GM23338 (cell line): ENCODE results near the gene SLC9C1. TPM values are rescaled to one million over a fixed set of nuclear protein-coding genes. Genes with fewer than 3 reads are reported as not detected.

ENCODE experiments used
- ATAC-seq: fragments of 200-7000 bp; cut with Tn5 transposase; 3 replicates; pipeline ENCODE4 v1.9.1; 2020
- DNase-seq: peaks from one replicate; pipeline ENCODE4 v3.0.0-alpha.2; 2015; ENCODE audit warnings: low spot score
- H2AFZ ChIP-seq: fragments of 200-600 bp; sonication (generic); 2 replicates; pipeline ENCODE4 v1.8.0; 2016; ENCODE audit warnings: antibody characterized with exemption, mild to moderate bottlenecking, moderate library complexity
- H3F3A ChIP-seq: fragments of 200-600 bp; sonication (generic); replicated peaks from 2 replicates; pipeline ENCODE4 v1.8.0; 2017; ENCODE audit warnings: antibody characterized with exemption, mixed run types, low read depth
- H3K27ac ChIP-seq: fragments of 200-600 bp; sonication (generic); 2 replicates; pipeline ENCODE4 v1.6.1; 2016; ENCODE audit warnings: low read depth
- H3K27me3 ChIP-seq: fragments of 200-600 bp; sonication (generic); 2 replicates; pipeline ENCODE4 v1.8.0; 2016; ENCODE audit warnings: mild to moderate bottlenecking, mixed run types, moderate library complexity; ENCODE audit not compliant: insufficient read depth
- H3K36me3 ChIP-seq: fragments of 200-600 bp; sonication (generic); 2 replicates; pipeline ENCODE4 v1.8.0; 2016; ENCODE audit warnings: mild to moderate bottlenecking; ENCODE audit not compliant: insufficient read depth
- H3K4me1 ChIP-seq: fragments of 200-600 bp; sonication (generic); 2 replicates; pipeline ENCODE4 v1.8.0; 2016; ENCODE audit warnings: mild to moderate bottlenecking, moderate library complexity; ENCODE audit not compliant: insufficient read depth
- H3K4me2 ChIP-seq: fragments of 200-600 bp; sonication (generic); 2 replicates; pipeline ENCODE4 v1.7.1; 2017; ENCODE audit warnings: mixed run types
- H3K4me3 ChIP-seq: fragments of 200-600 bp; sonication (generic); 2 replicates; pipeline ENCODE4 v1.6.1; 2016; ENCODE audit warnings: mixed run types
- H3K79me2 ChIP-seq: fragments of 200-600 bp; sonication (generic); replicated peaks from 2 replicates; pipeline ENCODE4 v1.8.0; 2017; ENCODE audit warnings: mild to moderate bottlenecking; ENCODE audit not compliant: insufficient read depth
- H3K9me2 ChIP-seq: fragments of 200-600 bp; sonication (generic); 2 replicates; pipeline ENCODE4 v1.8.0; 2017; ENCODE audit not compliant: insufficient read depth
- H4K20me1 ChIP-seq: fragments of 200-600 bp; sonication (generic); replicated peaks from 2 replicates; pipeline ENCODE4 v1.8.0; 2017; ENCODE audit warnings: mild to moderate bottlenecking; ENCODE audit not compliant: insufficient read depth
- H3K27ac Mint-ChIP-seq: 2 replicates; pipeline ENCODE4 v1.8.0; 2020; ENCODE audit warnings: inconsistent platforms, mild to moderate bottlenecking, moderate library complexity, mixed read lengths
- H3K27me3 Mint-ChIP-seq: 3 replicates; pipeline ENCODE4 v1.8.0; 2022; ENCODE audit warnings: low read depth, mild to moderate bottlenecking, moderate library complexity, mixed read lengths, inconsistent platforms; ENCODE audit not compliant: insufficient read depth, poor library complexity
- H3K36me3 Mint-ChIP-seq: 3 replicates; pipeline ENCODE4 v1.8.0; 2021; ENCODE audit warnings: low read depth, mild to moderate bottlenecking, inconsistent platforms, moderate library complexity, mixed read lengths
- H3K4me1 Mint-ChIP-seq: 3 replicates; pipeline ENCODE4 v1.8.0; 2020; ENCODE audit warnings: mild to moderate bottlenecking, inconsistent platforms, mixed read lengths
- H3K4me3 Mint-ChIP-seq: 3 replicates; pipeline ENCODE4 v1.8.0; 2021; ENCODE audit warnings: moderate library complexity, mild to moderate bottlenecking, inconsistent platforms, mixed read lengths
- H3K9me3 Mint-ChIP-seq: 3 replicates; pipeline ENCODE4 v1.8.0; 2020; ENCODE audit warnings: moderate library complexity, mild to moderate bottlenecking, inconsistent platforms, mixed read lengths
- CTCF ChIP-seq, 2 experiments: fragments of 200-600 bp in 1 of 2; sonication (generic) in 1 of 2; conservative IDR thresholded peaks; 2 replicates each; pipeline versions ENCODE4 v1.5.1 to v1.6.1; 2016 to 2017; ENCODE audit warnings: antibody characterized with exemption in 2 of 2, low read depth in 2 of 2, mild to moderate bottlenecking in 2 of 2, moderate library complexity in 1 of 2
- ETS1 ChIP-seq: IDR thresholded peaks from 2 replicates; pipeline ENCODE4 v1.6.1; 2016; ENCODE audit warnings: antibody characterized with exemption
- EZH2 ChIP-seq: fragments of 200-600 bp; sonication (generic); IDR thresholded peaks from one replicate; pipeline ENCODE4 v1.8.0; 2017; ENCODE audit warnings: antibody characterized with exemption, mild to moderate bottlenecking, low read depth; ENCODE audit not compliant: unreplicated experiment
- NANOG ChIP-seq: IDR thresholded peaks from 2 replicates; pipeline ENCODE4 v1.6.1; 2016; ENCODE audit warnings: antibody characterized with exemption, borderline replicate concordance
- REST ChIP-seq: IDR thresholded peaks from one replicate; pipeline ENCODE4 v1.6.1; 2018; ENCODE audit warnings: antibody characterized with exemption; ENCODE audit not compliant: unreplicated experiment
- ZNF331 ChIP-seq: fragments of 250-450 bp; sonication (Bioruptor Pico); IDR thresholded peaks from 2 replicates; pipeline ENCODE4 v1.5.0; 2020; ENCODE audit warnings: low read depth, mild to moderate bottlenecking, moderate library complexity
- ZNF462 ChIP-seq: fragments of 250-450 bp; sonication (Bioruptor Pico); IDR thresholded peaks from 2 replicates; pipeline ENCODE4 v1.5.0; 2020; ENCODE audit warnings: mild to moderate bottlenecking, moderate library complexity
- polyA plus RNA-seq: library from polyadenylated mRNA; unstranded; fragments of >200 nt; fragmentation: Nextera tagmentation; extraction: Ambion mirVana; gene quantifications from 2 replicates; pipeline ENCODE4 v1.2.1, GENCODE V29; 2016
- total RNA-seq: library from RNA; depleted of rRNA; stranded (reverse); fragments of >200 nt; shearing (Covaris generic); gene quantifications from 2 replicates; pipeline ENCODE4 v1.2.3, GENCODE V29; 2014

The SLC9C1 gene
- total and polyA plus RNA-seq, 2 experiments from 2014 or later: 0.97 to 1.8 TPM

GRCh38 chr3:112131111-112131510 lies 162.9 kb downstream of the SLC9C1 start:
- Histone ChIP-seq H3K4me1 (peaks cover 28% of the 10 kb centered on the region), H2AFZ (no peak overlapping the region), H3K79me2 (no peaks in the 10 kb centered on the region), H3K9me2 (no peaks in the 10 kb centered on the region), H3K4me3 (no peak overlapping the region), H4K20me1 (no peaks in the 10 kb centered on the region), H3K27ac (no peak overlapping the region), H3K27me3 (no peaks in the 10 kb centered on the region), H3K36me3 (no peaks in the 10 kb centered on the region), H3F3A (no peaks in the 10 kb centered on the region), H3K4me2 (no peak overlapping the region)
- no peaks in the 10 kb centered on the region for H3K27me3 Mint-ChIP-seq
- no peak for TF ChIP-seq ZNF462
- no peak overlapping the region for H3K4me3 Mint-ChIP-seq
- no peak overlapping the region for H3K27ac Mint-ChIP-seq
- peaks cover 44% of the 10 kb centered on the region for H3K4me1 Mint-ChIP-seq
- no peak for DNase-seq
- ATAC-seq: no peak
- H3K9me3 Mint-ChIP-seq: no peaks in the 10 kb centered on the region
- no peaks in the 10 kb centered on the region for H3K36me3 Mint-ChIP-seq

- Mint-ChIP-seq H3K4me1 (peaks cover 45% of the 10 kb centered on the region), H3K9me3 (no peaks in the 10 kb centered on the region), H3K36me3 (no peaks in the 10 kb centered on the region), H3K4me3 (no peak overlapping the region), H3K27ac (no peak overlapping the region), H3K27me3 (no peaks in the 10 kb centered on the region)
- no peak overlapping the region for H3K4me2 ChIP-seq
- no peaks in the 10 kb centered on the region for H3F3A ChIP-seq
- H2AFZ ChIP-seq: no peak overlapping the region
- H3K9me2 ChIP-seq: no peaks in the 10 kb centered on the region
- peaks cover 29% of the 10 kb centered on the region for H3K4me1 ChIP-seq
- no peaks in the 10 kb centered on the region for H3K27me3 ChIP-seq
- H3K27ac ChIP-seq: no peak overlapping the region
- H3K36me3 ChIP-seq: no peaks in the 10 kb centered on the region
- DNase-seq (no peak), ATAC-seq (no peak)
- no peaks in the 10 kb centered on the region for H3K79me2 ChIP-seq
- TF ChIP-seq NANOG (no peak), CTCF (conservative IDR thresholded peaks at IDR 0.05; ENCODE audit: low read depth in 2 of 2) (no peak), ETS1 (no peak), EZH2 (no peak), REST (no peak), ZNF331 (no peak)
- no peaks in the 10 kb centered on the region for H4K20me1 ChIP-seq
- H3K4me3 ChIP-seq: no peak overlapping the region
Observed at GRCh38 chr3:112130638-112130993, 163.4 kb downstream of the SLC9C1 start.
